HG03442 (cell line): Measurements from ENCODE around the gene ACTA1.
"Not testable (repeated sequence)": the region's sequence is repeated elsewhere in the genome, so short reads cannot be mapped to it uniquely, and the experiment has no call there.

ENCODE experiments used
- ATAC-seq: cut with Tn5 transposase; IDR thresholded peaks from one replicate; pipeline ENCODE4 v1.9.1; 2021; ENCODE audit warnings: mild to moderate bottlenecking, moderate library complexity; ENCODE audit not compliant: unreplicated experiment

Gene ACTA1

DNA sequence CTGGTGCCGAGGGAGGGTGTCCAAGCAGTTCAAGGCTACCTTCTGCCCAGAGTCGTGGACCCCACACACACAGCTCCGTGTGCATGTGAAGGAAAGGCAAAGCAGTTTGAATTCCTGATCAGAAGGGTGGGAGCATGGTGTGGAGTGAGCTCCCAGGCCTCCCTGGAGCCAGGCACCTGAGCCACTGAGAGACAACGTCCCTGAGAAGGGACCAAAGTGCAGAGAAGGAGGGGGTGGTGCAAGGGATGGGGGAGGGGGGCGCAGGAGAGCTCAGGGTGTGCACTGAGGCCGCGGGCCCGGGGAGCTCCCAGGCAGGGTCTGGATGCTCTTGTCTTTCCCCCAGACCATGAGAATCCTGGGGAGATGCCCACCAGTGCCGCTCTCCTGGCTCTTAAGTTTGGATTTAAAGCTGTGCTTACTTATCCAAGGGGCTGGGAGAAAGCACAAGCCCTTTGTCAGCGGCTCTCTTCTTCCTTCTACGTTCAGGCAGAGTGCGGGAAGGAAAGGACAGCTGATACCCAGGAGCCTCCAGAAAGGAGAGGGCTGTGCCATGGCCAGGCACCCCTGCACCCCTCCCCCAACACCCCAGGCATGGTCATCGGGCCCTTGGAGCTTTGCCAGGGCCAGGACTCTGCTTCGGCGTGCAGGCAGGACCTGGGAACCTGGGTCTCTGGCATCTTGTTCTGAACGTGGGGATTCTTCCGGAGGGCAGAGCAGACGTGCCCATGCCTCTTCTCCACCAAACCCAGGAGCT is 24.1 kb downstream of the ACTA1 start:
- ATAC-seq: no peak

DNA sequence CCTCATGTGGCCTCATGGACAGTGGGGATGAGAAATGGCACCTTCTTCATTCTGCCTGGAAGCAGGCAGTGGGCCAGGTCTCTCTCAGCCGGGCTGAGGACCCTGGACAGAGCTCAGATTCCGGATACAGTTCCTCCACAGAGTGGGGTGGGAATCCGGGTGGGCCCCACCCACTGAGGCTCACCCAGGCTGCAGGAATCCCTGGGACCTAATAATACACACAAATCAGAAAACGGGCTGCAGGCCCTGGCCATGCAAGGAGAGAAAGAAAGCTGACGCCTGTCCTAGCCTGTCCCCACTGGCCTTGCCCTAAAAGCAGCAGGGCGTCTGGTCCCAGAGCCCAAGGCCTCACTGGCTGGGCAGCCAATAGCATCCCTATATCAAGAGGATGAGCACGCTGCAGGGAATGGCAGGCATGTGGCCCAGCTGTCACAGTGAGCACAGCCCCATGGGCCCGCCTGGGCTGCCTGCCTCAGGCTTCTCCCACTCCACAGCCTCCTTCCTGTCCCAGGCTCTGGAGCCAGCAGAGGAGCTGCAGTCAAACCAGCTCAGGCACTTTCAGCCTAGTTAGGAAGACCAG is 25.3 kb downstream of the ACTA1 start:
- ATAC-seq: no peak

- ATAC-seq: no peak
These were observed 26.5 kb downstream of the ACTA1 start for GRCh38 chr1:229407206-229408026.

- no peak for ATAC-seq
These were observed 27.1 kb downstream of the ACTA1 start for GRCh38 chr1:229406798-229407197.

DNA sequence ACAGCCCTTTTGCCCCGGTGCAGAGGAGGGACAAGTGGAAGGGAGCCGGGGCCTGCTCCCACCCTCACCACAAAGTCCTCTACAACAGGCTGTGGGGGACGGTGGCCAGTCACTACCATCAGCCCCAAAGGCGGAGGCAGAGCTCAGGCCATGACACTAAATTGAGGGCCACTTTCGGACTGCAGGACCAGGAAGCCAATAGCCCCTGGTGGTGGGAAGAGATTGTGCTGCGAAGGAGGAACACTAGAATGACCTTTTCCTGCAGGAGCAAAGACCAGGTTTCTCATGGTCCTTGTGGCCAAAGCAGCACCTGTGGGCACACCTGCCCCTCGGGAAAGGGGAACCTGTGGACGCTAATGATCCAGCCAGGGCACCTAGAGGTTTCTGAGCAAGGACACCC is 30.3 kb downstream of the ACTA1 start:
- no peak for ATAC-seq

GRCh38 chr1:229402993-229403392 is 30.9 kb downstream of the ACTA1 start:
- no peak for ATAC-seq

DNA sequence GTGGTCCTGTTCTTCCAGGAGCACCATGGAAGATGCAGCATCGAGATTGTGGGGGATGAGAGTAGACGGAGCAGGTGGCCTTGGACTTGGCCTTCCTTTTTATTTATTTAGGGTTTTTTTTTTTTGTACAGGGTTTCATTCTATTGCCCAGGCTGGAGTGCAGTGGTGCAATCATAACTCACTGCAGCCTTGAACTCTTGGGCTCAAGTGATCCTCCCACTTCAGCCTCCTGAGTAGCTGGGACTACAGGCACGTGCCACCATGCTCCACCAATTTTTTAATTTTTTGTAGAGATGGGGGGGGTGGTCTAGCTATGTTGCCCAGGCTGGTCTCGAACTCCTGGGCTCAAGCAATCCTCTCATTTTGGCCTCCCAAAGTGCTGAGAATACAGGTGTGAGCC is 31.6 kb downstream of the ACTA1 start:
- ATAC-seq: not testable (repeated sequence)

GRCh38 chr1:229397762-229398161 is 36.1 kb downstream of the ACTA1 start:
- no peak for ATAC-seq

DNA sequence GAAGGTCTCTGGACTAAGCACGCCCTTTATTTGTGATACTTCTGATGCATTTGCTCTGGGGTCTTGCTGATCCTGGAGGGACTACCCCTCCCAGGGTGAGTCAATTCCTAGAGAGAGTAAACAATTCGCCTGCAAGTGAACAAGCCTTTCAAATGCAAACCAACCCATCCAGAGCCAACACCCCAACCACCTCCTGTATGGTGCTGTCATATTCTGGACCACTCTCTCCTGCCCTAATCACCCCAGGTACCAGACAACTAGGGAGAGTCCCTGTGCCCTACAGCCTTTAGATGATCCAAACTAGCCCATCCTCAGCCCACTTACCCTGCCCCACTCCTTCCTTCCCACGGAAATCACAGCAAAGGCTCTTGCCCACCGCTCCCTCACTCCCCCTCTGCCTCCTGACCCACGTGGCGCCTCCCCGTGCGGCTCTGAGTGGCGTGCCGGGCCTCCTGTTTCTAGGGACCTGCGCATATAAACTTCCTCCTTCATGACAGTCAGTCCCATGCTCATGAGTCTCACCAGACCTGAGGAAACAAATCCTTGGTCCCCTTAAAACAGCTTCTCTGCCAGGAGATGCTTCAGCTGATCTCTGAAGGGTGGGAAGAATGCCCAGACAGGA is 37.2 kb downstream of the ACTA1 start:
- ATAC-seq: no peak

DNA sequence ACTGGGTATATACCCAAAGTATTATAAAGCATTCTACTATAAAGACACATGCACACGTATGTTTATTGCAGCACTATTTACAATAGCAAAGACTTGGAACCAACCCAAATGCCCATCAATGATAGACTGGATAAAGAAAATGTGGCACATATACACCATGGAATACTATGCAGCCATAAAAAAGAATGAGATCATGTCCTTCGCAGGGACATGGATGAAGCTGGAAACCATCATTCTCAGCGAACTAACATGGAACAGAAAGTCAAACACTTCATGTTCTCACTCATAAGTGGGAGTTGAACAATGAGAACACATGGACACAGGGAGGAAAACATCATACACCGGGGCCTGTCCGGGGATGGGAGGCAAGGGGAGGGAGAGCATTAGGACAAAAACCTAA is 39.4 kb downstream of the ACTA1 start:
- not testable (repeated sequence) for ATAC-seq

- ATAC-seq: no peak
These were observed 41.0 kb downstream of the ACTA1 start for GRCh38 chr1:229392936-229393335.

DNA sequence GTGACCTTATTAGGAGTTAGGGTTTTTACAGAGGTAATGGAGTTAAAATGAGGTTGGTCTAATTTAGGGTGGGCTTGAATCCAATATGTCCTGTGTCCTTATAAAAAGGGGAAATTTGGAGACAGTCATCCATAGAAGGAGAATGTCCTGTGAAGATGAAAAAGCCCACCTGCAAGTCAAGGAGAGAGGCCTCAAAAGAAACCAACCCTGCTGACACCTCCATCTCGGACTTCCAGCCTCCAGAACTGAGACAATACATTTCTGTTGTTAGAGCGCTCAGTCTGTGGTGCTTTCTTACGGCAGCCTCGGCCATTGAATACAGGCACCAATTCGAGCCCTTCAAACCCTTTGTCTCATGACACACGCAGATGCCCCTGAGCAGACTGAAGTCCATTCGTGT is 43.8 kb downstream of the ACTA1 start:
- ATAC-seq: no peak

- no peak for ATAC-seq
These were observed 44.9 kb downstream of the ACTA1 start for GRCh38 chr1:229388897-229389580.

GRCh38 chr1:229385853-229386456 is 47.9 kb downstream of the ACTA1 start:
- ATAC-seq: no peak

DNA sequence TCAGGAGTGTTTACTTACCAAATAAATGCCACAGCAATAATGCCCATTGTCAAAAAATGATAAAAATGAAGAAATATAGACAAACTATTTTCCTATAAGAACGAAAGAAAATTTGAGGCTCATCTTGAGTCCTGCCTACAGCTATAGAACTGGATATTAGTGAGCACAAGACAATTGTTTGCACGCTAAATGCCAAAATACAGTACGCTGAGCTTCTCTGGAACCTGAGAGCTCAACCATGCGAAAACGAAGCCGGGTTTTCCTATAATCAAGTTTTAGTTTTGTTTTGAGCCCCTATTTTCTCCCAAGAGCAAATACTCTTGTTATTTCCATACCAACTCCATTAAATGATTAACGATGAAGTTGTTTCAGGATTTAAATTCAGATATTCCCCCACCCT is 49.1 kb downstream of the ACTA1 start:
- no peak for ATAC-seq

GRCh38 chr1:229383961-229384360 is 49.9 kb downstream of the ACTA1 start:
- ATAC-seq: no peak

- ATAC-seq: no peak
These were observed 50.7 kb downstream of the ACTA1 start for GRCh38 chr1:229383188-229383587.
